Fibroblast of upper back skin (primary cell): Measurements from ENCODE around the gene AKAP13.
A peak's percentile ranks its signal among the peaks of the same experiment; 100 is the strongest.
"Not testable (repeated sequence)": the region's sequence is repeated elsewhere in the genome, so short reads cannot be mapped to it uniquely, and the experiment has no call there.

Source experiments
- DNase-seq: peaks from one replicate; pipeline ENCODE4 v3.0.0-alpha.2; 2013

Gene AKAP13

DNA sequence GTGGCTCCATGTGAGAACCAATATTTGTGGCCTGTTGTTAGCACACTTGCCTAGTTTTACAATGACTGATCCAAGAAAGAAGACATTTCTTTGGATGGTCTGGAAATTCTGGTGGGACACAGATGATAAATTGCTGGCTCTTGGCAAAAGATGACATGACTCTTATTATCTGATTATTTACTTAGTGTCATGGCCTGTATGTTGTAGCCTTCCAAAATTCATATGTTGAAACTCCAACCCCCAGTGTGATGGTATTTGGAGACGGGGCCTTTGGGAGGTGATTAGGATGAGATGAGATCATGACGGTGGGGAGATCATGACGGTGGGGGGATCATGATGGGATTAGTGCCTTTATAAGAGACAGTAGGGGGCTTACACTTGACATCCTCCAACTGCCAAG lies 30.0 kb upstream of the AKAP13 start:
- DNase-seq = no peak

- DNase-seq = not testable (repeated sequence)
Observed at GRCh38 chr15:85351501-85351900, 28.9 kb upstream of the AKAP13 start.

- no peak for DNase-seq
Observed at GRCh38 chr15:85351965-85352364, 28.4 kb upstream of the AKAP13 start.

DNA sequence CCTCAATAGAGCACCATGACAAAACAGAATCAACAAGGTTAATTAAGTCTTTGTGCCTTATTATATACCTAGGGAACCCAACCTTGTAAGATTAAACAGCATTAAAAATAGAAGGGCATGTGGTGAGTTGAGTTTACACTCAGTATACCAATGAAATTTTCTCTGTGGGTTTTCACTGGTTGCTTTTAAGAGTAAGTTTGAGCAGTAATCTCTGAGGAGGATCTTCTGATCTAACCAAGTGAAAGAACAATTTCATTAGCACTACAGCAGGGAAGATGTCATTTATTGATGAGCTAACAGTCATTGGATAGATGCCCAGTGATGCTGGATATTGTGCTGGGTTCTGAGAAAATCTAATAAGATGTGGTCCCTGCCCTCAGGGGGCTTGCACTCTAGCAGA lies 26.9 kb upstream of the AKAP13 start:
- no peak for DNase-seq

GRCh38 chr15:85354461-85354860 lies 25.9 kb upstream of the AKAP13 start:
- DNase-seq = peak; percentile 78

DNA sequence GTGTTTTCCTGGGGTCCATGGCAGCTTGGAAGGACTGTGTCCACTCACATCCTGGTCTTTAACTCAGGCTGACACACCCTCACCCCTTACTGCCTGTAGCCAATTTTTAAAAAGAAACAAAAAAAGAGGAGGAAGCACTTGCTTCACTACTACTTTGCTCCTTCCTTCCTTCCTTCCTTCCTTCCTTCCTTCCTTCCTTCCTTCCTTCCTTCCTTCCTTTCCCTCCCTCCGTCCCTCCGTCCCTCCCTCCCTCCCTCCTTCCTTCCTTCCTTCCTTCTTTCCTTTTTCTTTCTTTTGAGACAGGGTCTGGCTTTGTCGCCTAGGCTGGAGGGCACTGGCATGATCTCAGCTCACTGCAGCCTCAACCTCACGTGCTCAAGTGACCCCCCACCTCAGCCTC lies 25.5 kb upstream of the AKAP13 start:
- no peak for DNase-seq

DNA sequence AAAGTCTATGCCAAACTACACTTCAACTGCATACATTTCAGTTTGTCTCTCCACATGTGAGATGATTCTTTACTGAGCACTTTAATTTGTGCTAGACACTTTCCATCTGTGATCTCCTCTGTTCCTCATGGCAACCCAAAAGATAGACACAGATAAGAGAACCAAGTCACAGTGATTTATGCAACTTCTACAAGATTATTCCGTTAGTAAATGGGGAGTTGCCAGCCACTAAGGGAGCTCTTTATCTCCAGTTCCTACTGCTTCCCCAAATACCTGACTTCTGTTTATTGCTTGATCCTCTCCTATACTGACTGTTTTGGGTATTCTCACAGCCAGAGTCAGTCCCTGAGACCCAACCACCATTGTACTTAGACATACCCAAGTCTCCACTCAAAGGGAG lies 24.1 kb upstream of the AKAP13 start:
- DNase-seq = no peak

DNA sequence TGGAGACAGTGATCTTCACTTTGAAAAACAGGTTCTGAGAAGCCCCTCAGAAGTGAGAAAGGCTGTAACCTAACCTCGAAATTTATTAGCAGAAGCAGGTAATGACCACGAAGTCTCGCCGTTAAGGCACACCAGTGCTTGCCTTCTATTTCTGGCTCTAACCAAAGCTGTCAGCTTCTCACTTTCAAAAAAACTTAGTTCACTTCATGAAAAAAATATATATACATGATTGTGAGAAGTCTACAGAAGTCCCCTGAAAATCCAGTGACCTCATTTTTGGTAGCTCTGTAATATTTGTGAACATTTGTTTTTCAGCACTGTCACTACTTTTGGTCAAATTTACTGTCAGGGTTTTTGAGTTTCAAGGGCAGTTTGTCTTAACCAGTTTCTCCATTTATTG lies 19.1 kb upstream of the AKAP13 start:
- DNase-seq = no peak

GRCh38 chr15:85362436-85363081 lies 17.8 kb upstream of the AKAP13 start:
- no peak for DNase-seq

DNA sequence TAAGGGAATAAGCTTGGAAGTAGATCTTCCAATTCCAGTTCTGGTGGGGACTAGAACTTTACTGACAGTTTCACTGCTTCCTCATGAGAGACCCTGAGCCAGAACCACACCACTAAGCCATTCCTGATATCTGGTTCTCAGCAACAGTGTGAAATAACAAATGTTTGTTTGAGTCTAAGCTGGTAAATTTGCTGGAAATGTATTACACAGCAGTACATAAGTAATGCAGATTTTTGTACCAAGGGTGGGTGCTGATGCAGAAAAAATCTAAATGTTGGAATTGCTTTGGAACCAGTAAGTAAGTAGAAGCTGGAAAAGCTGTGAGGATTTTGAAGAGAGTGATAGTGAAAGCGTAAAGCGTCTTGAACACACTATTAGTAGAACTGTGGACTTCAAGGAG lies 14.4 kb upstream of the AKAP13 start:
- no peak for DNase-seq

DNA sequence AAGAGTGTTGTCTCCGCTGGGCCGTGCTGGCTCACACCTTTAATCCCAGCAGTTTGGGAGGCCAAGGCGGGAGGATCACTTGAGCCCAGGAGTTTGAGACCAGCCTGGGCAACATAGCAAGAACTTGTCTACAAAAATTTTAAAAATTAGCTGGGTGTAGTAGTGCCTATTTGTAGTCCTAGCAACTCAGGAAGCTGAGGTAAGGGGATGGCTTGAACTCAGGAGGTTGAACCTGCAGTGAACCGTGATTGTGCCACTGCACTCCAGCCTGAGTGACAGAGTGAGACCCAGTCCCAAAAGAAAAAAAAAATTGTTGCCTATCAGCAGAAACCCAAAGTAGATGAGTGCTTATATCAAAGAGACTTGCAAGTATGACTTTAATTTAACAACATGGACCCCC lies 12.7 kb upstream of the AKAP13 start:
- DNase-seq = no peak

GRCh38 chr15:85374831-85375230 lies 5.6 kb upstream of the AKAP13 start:
- no peak for DNase-seq

GRCh38 chr15:85377269-85377668 lies 3.1 kb upstream of the AKAP13 start:
- DNase-seq = no peak

DNA sequence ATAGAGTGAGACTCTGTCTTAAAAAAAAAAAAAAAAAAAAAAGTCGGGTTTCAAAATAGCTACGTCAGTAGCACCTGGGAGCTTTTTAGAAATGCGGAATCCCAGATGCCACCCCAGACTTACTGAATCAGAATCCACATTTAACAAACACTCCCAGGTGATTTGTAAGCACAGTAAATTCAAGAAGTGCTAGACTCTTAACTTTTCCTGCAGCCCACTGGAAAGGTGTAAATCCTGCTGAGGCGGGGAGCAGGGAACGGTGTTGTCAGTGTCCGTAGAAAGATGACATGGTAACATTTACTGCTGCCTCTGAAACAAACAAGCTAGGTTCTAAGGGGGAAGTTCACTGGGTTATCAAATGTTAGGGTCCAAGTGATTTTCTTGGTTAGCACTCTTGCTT lies 2.4 kb upstream of the AKAP13 start:
- no peak for DNase-seq

DNA sequence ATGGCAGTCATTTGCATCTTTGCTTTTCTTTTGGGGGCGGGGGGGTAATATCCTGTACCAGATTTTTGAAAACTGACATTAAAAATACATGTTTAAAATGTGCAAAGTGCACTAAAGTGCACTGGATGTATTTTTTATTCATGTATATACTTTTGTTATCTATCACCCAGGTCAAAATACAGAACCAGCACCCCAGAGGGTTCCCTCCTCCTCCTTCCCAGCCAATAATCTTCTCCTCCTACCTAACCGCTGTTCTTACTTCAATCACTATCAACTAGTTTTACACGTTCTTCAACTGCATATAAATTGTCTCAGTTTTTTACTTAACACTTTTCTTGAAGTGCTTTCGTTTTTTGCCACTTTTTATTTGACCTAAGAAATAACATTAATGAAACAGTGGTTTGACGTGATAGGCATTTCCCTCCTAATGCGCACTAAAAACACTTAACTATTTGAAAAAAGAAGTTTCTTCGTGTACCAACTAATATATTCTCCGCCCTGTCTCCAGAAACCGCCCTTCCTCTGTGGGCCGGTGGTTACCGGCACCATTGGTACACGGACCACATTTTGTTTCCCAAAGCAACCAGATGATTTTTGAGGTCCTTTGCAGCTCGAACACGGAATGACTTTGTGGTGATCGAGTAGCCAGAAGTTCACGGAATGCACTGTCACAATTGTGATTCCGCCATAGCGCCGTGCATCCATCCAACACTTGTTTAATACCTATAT lies 836 bp upstream of the AKAP13 start:
- no peak for DNase-seq

DNA sequence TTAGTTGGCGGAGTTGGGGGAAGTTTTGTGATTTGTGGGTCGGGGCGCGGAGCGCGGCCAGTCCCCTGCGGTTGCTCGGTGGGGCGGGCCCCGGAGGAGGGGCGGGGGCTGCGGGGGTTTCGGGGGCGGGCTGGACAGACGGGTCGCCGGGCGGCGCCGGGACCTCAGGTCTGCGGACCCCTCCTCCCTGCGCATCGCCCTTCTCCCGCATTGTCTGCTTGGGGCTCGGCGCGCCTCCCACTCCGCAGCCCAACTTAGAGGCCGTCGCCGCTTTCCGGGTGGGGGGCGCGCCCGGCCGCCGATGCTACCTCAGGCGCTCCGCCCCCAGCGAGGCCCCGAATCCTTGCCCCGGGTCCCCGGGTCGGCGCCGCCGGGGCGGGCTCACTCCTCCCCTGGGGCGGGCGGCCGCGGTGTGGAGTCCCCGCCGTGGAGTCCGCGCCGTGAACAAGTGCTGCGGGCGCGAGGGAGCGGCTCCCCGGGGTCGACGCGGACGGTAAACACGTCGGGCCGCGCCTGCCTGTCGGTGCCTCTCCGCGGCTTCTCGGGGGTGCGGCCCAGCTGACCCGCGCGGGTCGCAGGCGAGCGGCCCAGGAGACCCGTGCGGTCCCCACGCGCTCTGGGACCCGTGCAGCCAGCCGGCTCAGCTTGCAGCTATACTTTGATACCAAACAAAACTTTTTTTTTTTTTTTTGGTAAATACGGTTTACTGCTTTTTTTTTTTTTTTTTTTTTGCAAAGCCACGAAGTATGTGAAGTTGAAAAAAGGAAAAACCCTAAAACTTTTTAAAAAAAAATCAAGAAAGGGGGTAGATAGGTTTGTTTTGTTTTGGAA lies 624 bp downstream of the AKAP13 start:
- DNase-seq = no peak

- DNase-seq = no peak
Observed at GRCh38 chr15:85381850-85382751, 1.7 kb downstream of the AKAP13 start.

GRCh38 chr15:85382942-85383341 lies 2.5 kb downstream of the AKAP13 start:
- DNase-seq = no peak

- DNase-seq = no peak
Observed at GRCh38 chr15:85383470-85384148, 3.2 kb downstream of the AKAP13 start.

DNA sequence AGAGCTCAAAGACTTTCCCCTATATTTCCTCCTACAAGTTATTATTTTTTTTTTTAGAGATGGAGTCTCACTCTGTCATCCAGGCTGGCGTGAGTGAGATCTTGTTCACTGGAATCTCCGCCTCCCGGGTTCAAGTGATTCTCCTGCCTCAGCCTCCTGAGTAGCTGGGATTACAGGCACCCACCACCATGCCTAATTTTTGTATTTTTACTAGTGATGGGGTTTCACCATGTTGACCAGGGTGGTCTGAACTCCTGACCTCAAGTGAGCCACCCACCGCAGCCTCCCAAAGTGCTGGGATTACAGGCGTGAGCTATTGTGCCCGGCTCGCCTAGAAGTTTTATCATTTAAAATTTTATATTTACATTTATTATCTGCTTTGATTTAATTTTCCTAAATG lies 5.9 kb downstream of the AKAP13 start:
- DNase-seq = no peak

DNA sequence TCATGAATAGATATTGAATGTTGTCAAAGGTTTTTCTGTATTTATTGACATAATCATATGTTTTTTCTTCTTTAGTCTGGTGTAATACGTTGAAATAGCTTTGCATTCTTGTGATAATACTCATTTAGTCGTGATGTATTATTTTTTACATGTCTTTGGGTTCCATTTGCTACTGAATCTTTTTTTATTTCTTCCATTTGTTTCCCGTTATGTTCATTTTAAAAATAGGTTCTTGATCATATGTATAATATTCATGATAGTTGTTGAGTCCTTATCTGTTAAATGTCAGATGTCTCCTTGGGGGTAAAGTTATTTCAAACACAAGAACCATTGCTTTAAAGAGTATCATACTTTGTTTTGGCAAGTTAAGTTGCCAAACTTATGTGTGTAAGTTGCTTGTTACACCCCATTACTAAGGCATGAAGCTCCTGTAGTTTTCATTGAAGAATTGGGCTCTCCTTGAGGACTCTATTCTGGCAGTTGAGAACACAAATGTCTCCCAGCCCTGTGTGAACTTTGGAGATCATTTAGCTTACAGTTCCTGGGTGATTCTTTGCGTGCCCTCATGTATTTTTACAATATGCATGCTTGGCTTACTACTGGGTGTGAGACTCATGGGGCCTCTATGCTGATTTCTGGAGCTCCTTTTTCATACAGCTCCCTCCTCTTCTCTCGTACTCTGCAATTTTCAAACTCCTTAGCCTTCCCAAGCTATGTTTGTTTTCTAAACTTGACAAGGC lies 8.3 kb downstream of the AKAP13 start:
- DNase-seq = peak; percentile 35

DNA sequence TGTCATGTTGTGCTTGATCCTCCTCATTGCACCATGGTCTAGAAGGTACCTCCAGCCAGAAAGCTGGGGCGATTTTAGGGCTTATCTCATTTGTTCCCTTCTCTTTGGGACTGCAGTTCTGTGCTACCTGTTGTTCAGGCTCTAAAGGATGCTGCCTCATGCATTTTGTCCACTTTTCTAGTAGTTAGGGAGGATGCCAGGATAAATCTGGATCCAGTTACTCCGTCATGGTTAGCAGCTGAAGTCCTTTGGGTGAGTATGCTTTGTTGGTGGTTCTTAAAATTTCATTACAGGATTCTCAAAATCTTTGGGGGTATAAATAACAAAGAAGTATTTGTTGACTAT lies 8.9 kb downstream of the AKAP13 start:
- no peak for DNase-seq
